GM12878 (cell line): ENCODE data around the gene COL27A1. TPM values are rescaled to one million over a fixed set of nuclear protein-coding genes. Genes with fewer than 3 reads are reported as not detected.

ENCODE experiments used
- ATF7 ChIP-seq: fragments of 450-650 bp; IDR thresholded peaks from 2 replicates; pipeline ENCODE4 v1.6.1; 2016; ENCODE audit warnings: low read depth, mild to moderate bottlenecking
- POU2F2 ChIP-seq: IDR thresholded peaks from 3 replicates; pipeline ENCODE4 v1.6.1; 2011; ENCODE audit warnings: low read depth, mild to moderate bottlenecking, low read length, borderline replicate concordance
- TCF12 ChIP-seq: IDR thresholded peaks from 2 replicates; pipeline ENCODE4 v1.6.1; 2011; ENCODE audit warnings: low read depth, mild to moderate bottlenecking, low read length
- ZBTB40 ChIP-seq: fragments of 450-650 bp; IDR thresholded peaks from 2 replicates; pipeline ENCODE4 v1.6.1; 2016; ENCODE audit warnings: mild to moderate bottlenecking, moderate library complexity, borderline replicate concordance
- polyA plus RNA-seq, 11 experiments: library from polyadenylated mRNA; depleted of rRNA in 4 of 11; unstranded in 6 of 11; stranded (reverse) in 5 of 11; fragments of >200 nt; fragmentation: Nextera tagmentation in 4 of 11; fragmentation: Illumina TruSeq in 1 of 11; extraction: Ambion mirVana in 4 of 11; extraction: Trizol in 1 of 11; gene quantifications; 1 replicate in 1 of 11; 2 replicates in 10 of 11; pipeline versions ENCODE4 v1.2.1 to v1.2.3, GENCODE V29; 2011 to 2016; ENCODE audit warnings: inconsistent platforms in 2 of 11, missing spikeins in 2 of 11, low read depth in 1 of 11
- total RNA-seq, 4 experiments: library from RNA; depleted of rRNA in 3 of 4; stranded (reverse); fragments of >200 nt in 3 of 4; fragmentation: Illumina TruSeq in 1 of 4; extraction: Trizol in 1 of 4; gene quantifications; 2 replicates each; pipeline versions ENCODE4 v1.2.1 to v1.2.3, GENCODE V29; 2013 to 2021
- TF ChIP-seq, protein P1 (sequence below): IDR thresholded peaks from 2 replicates; pipeline ENCODE4 v1.6.1; 2012; ENCODE audit warnings: low read length, inconsistent platforms
- TF ChIP-seq, protein P2 (sequence below): fragments of 450-650 bp; IDR thresholded peaks from 2 replicates; pipeline ENCODE4 v1.6.1; 2014; ENCODE audit warnings: mild to moderate bottlenecking

COL27A1 gene
- total and polyA plus RNA-seq, 10 of the 15 experiments (the other 5 are each of a cell fraction or from before 2014, with no cell fraction given): 0.10 TPM; not detected in 9

GRCh38 chr9:114184866-114185265, 29.5 kb downstream of the COL27A1 start (continued):
- no peak for TF ChIP-seq ZBTB40
- no peak for TF ChIP-seq POU2F2
- TF ChIP-seq, protein P1, sequence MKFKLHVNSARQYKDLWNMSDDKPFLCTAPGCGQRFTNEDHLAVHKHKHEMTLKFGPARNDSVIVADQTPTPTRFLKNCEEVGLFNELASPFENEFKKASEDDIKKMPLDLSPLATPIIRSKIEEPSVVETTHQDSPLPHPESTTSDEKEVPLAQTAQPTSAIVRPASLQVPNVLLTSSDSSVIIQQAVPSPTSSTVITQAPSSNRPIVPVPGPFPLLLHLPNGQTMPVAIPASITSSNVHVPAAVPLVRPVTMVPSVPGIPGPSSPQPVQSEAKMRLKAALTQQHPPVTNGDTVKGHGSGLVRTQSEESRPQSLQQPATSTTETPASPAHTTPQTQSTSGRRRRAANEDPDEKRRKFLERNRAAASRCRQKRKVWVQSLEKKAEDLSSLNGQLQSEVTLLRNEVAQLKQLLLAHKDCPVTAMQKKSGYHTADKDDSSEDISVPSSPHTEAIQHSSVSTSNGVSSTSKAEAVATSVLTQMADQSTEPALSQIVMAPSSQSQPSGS: no peak
- no peak for TF ChIP-seq ATF7
- TF ChIP-seq, protein P2, sequence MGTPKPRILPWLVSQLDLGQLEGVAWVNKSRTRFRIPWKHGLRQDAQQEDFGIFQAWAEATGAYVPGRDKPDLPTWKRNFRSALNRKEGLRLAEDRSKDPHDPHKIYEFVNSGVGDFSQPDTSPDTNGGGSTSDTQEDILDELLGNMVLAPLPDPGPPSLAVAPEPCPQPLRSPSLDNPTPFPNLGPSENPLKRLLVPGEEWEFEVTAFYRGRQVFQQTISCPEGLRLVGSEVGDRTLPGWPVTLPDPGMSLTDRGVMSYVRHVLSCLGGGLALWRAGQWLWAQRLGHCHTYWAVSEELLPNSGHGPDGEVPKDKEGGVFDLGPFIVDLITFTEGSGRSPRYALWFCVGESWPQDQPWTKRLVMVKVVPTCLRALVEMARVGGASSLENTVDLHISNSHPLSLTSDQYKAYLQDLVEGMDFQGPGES: no peak
- no peak for TF ChIP-seq TCF12
- TF ChIP-seq, all 136 proteins: peak for 0
